ENCODE results near the gene RADIL.

DNA sequence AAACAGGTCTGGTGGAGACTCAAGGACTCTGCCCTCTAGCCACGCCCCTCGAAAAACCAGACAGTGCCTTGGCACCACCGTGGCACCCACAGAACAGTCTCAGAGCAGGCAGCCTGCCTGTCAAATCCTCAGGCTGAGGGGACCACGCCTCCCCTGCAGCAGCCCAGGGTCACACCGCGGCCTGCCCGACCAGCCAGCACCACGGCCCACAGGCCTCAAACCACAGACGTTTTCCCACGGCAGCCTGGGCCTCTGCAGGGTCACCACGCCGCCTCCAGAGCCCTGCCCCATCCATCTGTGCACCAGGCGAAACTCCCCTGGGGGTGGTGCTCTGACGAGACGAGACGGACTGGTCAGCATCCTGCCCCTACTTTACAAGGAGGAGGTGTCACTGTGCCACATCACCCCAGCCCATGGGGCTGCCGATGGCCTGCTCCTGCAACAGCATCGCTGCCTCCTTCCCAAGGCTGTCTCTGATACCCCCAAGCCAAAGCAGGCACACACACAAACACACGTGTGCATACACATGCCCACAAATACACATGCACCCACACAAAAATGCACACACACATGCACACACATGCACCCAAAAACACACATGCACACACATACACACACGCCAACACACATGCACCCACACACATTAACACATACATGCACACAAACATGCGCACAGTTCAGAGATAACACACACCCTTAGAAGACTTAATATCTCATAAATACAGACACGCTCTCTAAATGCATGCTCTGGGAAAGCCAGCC is 46.3 kb downstream of the RADIL start:
- no peak for TF ChIP-seq ZNF530 (tag by site-specific recombination; IDR thresholded peaks at IDR 0.05; ENCODE audit: low read depth)
- TF ChIP-seq, protein P1, sequence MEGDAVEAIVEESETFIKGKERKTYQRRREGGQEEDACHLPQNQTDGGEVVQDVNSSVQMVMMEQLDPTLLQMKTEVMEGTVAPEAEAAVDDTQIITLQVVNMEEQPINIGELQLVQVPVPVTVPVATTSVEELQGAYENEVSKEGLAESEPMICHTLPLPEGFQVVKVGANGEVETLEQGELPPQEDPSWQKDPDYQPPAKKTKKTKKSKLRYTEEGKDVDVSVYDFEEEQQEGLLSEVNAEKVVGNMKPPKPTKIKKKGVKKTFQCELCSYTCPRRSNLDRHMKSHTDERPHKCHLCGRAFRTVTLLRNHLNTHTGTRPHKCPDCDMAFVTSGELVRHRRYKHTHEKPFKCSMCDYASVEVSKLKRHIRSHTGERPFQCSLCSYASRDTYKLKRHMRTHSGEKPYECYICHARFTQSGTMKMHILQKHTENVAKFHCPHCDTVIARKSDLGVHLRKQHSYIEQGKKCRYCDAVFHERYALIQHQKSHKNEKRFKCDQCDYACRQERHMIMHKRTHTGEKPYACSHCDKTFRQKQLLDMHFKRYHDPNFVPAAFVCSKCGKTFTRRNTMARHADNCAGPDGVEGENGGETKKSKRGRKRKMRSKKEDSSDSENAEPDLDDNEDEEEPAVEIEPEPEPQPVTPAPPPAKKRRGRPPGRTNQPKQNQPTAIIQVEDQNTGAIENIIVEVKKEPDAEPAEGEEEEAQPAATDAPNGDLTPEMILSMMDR (tag by site-specific recombination; IDR thresholded peaks at IDR 0.05) = no peak
- TF ChIP-seq ZNF138 (tag by site-specific recombination; IDR thresholded peaks at IDR 0.05; ENCODE audit: borderline replicate concordance) = no peak
